Measurements from ENCODE around the gene STK10. TPM values are rescaled to one million over a fixed set of nuclear protein-coding genes. Genes with fewer than 3 reads are reported as not detected.

Gene STK10
- total and polyA plus RNA-seq, 12 donors = 5.6 to 22.3 (median 9.9) TPM

- intact Hi-C loops (cut with DNase I) = loop anchor here in 8 of 10 donors (5.0 to 10.0 kb wide), 5 partner anchors 37 to 93 kb away; no protein-coding TSS in a partner anchor
- peak in 1 of 8 donors; percentile 12 for ATAC-seq
- DNase-seq = no peak
- no peaks in the 10 kb centered on the region for H3K36me3 ChIP-seq
- H3K9me3 ChIP-seq = no peaks in the 10 kb centered on the region
- 26 to 41% methylated on average over 3 of the region's 3 CpGs for WGBS, 2 donors
- H3K4me1 ChIP-seq = peaks cover 20 to 78% (median 68%) of the 10 kb centered on the region in 9 donors
- H3K27me3 ChIP-seq = no peaks in the 10 kb centered on the region
- TF ChIP-seq CTCF (IDR thresholded peaks at IDR 0.05) = no peak
- H3K27ac ChIP-seq = peak overlapping the region in 9 of 10 donors; percentile 90 to 99 (median 98)
- peak overlapping the region; percentile 79 to 99 (median 91) for H3K4me3 ChIP-seq
These were observed 183.2 kb downstream of the STK10 start for GRCh38 chr5:172004824-172005237.

- Histone ChIP-seq H3K36me3 (no peaks in the 10 kb centered on the region), H3K9me3 (no peaks in the 10 kb centered on the region), H3K27me3 (no peaks in the 10 kb centered on the region), H3K4me1 (peaks cover 20 to 84% (median 77%) of the 10 kb centered on the region in 9 donors), H3K4me3 (peak overlapping the region in 4 of 10 donors; percentile 4 to 99 (median 86)), H3K27ac (peak overlapping the region in 9 of 10 donors; percentile 0 to 99 (median 51))
- TF ChIP-seq CTCF (IDR thresholded peaks at IDR 0.05) = no peak
- ATAC-seq (no peak), DNase-seq (no peak)
- 16 to 18% methylated on average over 1 of the region's 1 CpG for WGBS, 2 donors
- intact Hi-C loops (cut with DNase I) = loop anchor here in 6 of 10 donors (5.0 to 10.0 kb wide), 4 partner anchors 51 to 91 kb away; no protein-coding TSS in a partner anchor
These were observed 184.3 kb downstream of the STK10 start for GRCh38 chr5:172003746-172004145.

- Histone ChIP-seq H3K4me3 (peak overlapping the region in 1 of 10 donors; percentile 4), H3K27ac (peak overlapping the region in 7 of 10 donors; percentile 0 to 99 (median 66)), H3K9me3 (no peaks in the 10 kb centered on the region), H3K36me3 (no peaks in the 10 kb centered on the region), H3K4me1 (peaks cover 20 to 83% (median 71%) of the 10 kb centered on the region in 9 donors), H3K27me3 (no peaks in the 10 kb centered on the region)
- ATAC-seq = no peak
- intact Hi-C loops (cut with DNase I) = loop anchor here in 6 of 10 donors (5.0 to 10.0 kb wide), 4 partner anchors 52 to 91 kb away; no protein-coding TSS in a partner anchor
- TF ChIP-seq CTCF (IDR thresholded peaks at IDR 0.05) = no peak
- 74 to 78% methylated on average over 6 of the region's 6 CpGs for WGBS, 2 donors
- DNase-seq = no peak
These were observed 185.0 kb downstream of the STK10 start for GRCh38 chr5:172002840-172003512.

- no peaks in the 10 kb centered on the region for H3K27me3 ChIP-seq
- peak overlapping the region in 1 of 10 donors; percentile 66 for H3K27ac ChIP-seq
- H3K4me3 ChIP-seq = no peak overlapping the region
- H3K4me1 ChIP-seq = peaks cover 14 to 79% (median 66%) of the 10 kb centered on the region in 9 donors
- TF ChIP-seq CTCF (IDR thresholded peaks at IDR 0.05) = peak in 6 of 9 donors; percentile 19 to 46 (median 38)
- DNase-seq (no peak), ATAC-seq (no peak)
- no peaks in the 10 kb centered on the region for H3K36me3 ChIP-seq
- WGBS, 2 donors = 32 to 46% methylated on average over 2 of the region's 2 CpGs
- intact Hi-C loops (cut with DNase I) = loop anchor here in 6 of 10 donors (5.0 to 10.0 kb wide), 4 partner anchors 52 to 90 kb away; no protein-coding TSS in a partner anchor
- no peaks in the 10 kb centered on the region for H3K9me3 ChIP-seq
These were observed 185.7 kb downstream of the STK10 start for GRCh38 chr5:172002310-172002709.

Data from heart right ventricle (tissue), 16 donors.